HG03378 (cell line): ENCODE data around the gene CDYL2.

Source experiments
- ATAC-seq: cut with Tn5 transposase; IDR thresholded peaks from one replicate; pipeline ENCODE4 v1.9.1; 2021; ENCODE audit warnings: mild to moderate bottlenecking, moderate library complexity; ENCODE audit not compliant: unreplicated experiment

CDYL2 gene

GRCh38 chr16:80563066-80563465 lies 241.3 kb downstream of the CDYL2 start:
- ATAC-seq, result no peak

DNA sequence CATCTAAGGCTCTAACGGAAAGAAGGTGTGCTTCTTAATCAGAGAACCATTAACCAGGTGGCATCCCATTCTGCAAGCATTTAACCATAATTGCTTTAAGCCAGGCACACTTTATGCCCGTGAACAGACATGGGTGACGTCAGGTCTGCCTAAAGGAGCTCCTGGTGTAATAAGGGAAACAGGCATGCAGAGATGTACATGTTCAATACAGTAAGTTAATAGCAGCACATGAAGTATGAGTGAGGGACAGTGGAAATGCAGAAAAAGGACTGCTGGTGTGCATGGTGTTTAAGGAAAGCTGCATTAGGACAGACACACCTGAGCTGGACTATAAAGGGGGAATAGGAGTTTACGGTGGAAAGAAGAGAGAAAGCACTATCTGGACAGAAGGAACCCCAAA lies 245.0 kb downstream of the CDYL2 start:
- ATAC-seq, result no peak

DNA sequence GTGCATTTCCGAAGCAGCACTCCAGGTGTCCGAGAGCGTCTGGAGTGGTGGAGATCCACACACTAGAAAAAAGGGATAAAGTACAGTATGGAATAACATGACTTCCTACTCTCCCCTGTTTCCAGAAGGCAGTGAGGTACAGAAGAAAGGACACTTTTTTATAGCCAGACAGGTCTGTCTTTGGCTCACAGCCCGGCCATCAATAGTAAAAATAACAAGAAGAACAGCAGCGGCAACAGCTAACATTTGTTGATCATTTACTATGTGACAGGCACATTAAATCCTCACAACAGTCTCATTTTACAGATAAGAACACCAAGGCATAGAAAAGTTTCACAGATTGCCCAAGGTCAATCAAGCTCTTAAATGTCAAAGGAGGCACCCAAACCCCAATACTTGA lies 247.4 kb downstream of the CDYL2 start:
- no peak for ATAC-seq

- no peak for ATAC-seq
Measured at GRCh38 chr16:80556481-80556880, 247.9 kb downstream of the CDYL2 start.

GRCh38 chr16:80554033-80554432 lies 250.4 kb downstream of the CDYL2 start:
- ATAC-seq, result no peak

DNA sequence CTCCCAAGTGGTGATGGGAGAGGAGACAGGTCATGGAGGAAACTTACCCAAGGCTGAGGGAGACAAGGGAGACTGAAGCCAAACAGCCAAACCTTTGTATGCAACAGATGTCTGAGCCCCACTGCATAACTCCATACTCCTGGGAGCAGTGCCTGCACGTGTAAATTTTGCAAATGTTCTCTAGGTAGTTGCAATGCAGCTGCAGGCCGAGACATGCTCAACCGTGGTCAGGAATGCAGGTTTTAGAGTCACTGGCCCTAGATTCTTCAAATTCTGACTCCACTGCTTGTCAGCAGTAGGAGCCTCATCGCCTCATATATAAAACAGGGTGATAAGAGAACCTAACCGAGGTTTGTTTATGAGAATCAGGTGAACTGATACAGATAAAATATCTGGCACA lies 252.1 kb downstream of the CDYL2 start:
- ATAC-seq, result no peak
